SK-N-SH treated with all-trans-retinoic acid at 6 μM for 48 hours (cell line): ENCODE results near the gene XIRP2.

ENCODE experiments used
- CREB5 ChIP-seq: fragments of 250-450 bp; sonication (Bioruptor Pico); IDR thresholded peaks from 2 replicates; pipeline ENCODE4 v1.5.1; 2020; ENCODE audit warnings: low read depth, mild to moderate bottlenecking, moderate library complexity
- CSDC2 ChIP-seq: fragments of 250-450 bp; sonication (Bioruptor Pico); IDR thresholded peaks from 2 replicates; pipeline ENCODE4 v1.5.0; 2020; ENCODE audit warnings: mild to moderate bottlenecking, moderate library complexity
- CSRNP3 ChIP-seq: fragments of 250-450 bp; sonication (Bioruptor Pico); IDR thresholded peaks from 2 replicates; pipeline ENCODE4 v1.5.1; 2021; ENCODE audit warnings: mild to moderate bottlenecking, moderate library complexity
- ESRRG ChIP-seq: fragments of 250-450 bp; sonication (Bioruptor Pico); IDR thresholded peaks from 2 replicates; pipeline ENCODE4 v1.6.1; 2021; ENCODE audit warnings: mild to moderate bottlenecking
- ISL1 ChIP-seq: fragments of 250-450 bp; sonication (Bioruptor Pico); IDR thresholded peaks from 2 replicates; pipeline ENCODE4 v2.1.2; 2022; ENCODE audit warnings: mild to moderate bottlenecking, moderate library complexity
- POU6F1 ChIP-seq: fragments of 250-450 bp; sonication (Bioruptor Pico); IDR thresholded peaks from 2 replicates; pipeline ENCODE4 v1.8.0; 2021; ENCODE audit warnings: low read depth, mild to moderate bottlenecking, moderate library complexity, borderline replicate concordance
- PPARA ChIP-seq: fragments of 250-450 bp; sonication (Bioruptor Pico); IDR thresholded peaks from 2 replicates; pipeline ENCODE4 v1.5.0; 2020; ENCODE audit warnings: mild to moderate bottlenecking, borderline replicate concordance
- TOX ChIP-seq: fragments of 250-450 bp; sonication (Bioruptor Pico); IDR thresholded peaks from 2 replicates; pipeline ENCODE4 v1.8.0; 2021; ENCODE audit warnings: mild to moderate bottlenecking, moderate library complexity, borderline replicate concordance
- TSHZ2 ChIP-seq: fragments of 250-450 bp; sonication (Bioruptor Pico); IDR thresholded peaks from 2 replicates; pipeline ENCODE4 v1.5.0; 2020; ENCODE audit warnings: mild to moderate bottlenecking, moderate library complexity
- ZC3H10 ChIP-seq: fragments of 250-450 bp; sonication (Bioruptor Pico); IDR thresholded peaks from 2 replicates; pipeline ENCODE4 v1.5.1; 2021; ENCODE audit warnings: mild to moderate bottlenecking, moderate library complexity
- ZFP3 ChIP-seq: fragments of 250-450 bp; sonication (Bioruptor Pico); IDR thresholded peaks from 2 replicates; pipeline ENCODE4 v1.5.0; 2020; ENCODE audit warnings: mild to moderate bottlenecking, moderate library complexity
- ZFP30 ChIP-seq: fragments of 450-650 bp; formaldehyde crosslinking; IDR thresholded peaks from 2 replicates; pipeline ENCODE4 v1.5.0; 2022; ENCODE audit warnings: mild to moderate bottlenecking, moderate library complexity
- ZNF565 ChIP-seq: fragments of 450-650 bp; formaldehyde crosslinking; conservative IDR thresholded peaks from 2 replicates; pipeline ENCODE4 v1.5.0; 2020; ENCODE audit warnings: low read depth, mild to moderate bottlenecking, moderate library complexity
- ZNF8 ChIP-seq: fragments of 450-650 bp; formaldehyde crosslinking; IDR thresholded peaks from 2 replicates; pipeline ENCODE4 v1.5.0; 2020; ENCODE audit warnings: mild to moderate bottlenecking, moderate library complexity

- TF ChIP-seq POU6F1: no peak
- no peak for TF ChIP-seq ZFP30 (CRISPR knock-in tag)
- no peak for TF ChIP-seq CSRNP3 (CRISPR knock-in tag)
- TF ChIP-seq ZNF8 (CRISPR knock-in tag): no peak
- TF ChIP-seq CREB5: no peak
- no peak for TF ChIP-seq PPARA (CRISPR knock-in tag)
- no peak for TF ChIP-seq ZNF565 (CRISPR knock-in tag)
- TF ChIP-seq ESRRG (CRISPR knock-in tag): no peak
- peak; percentile 52 for TF ChIP-seq ISL1 (CRISPR knock-in tag)
- TF ChIP-seq TOX (CRISPR knock-in tag): no peak
- no peak for TF ChIP-seq ZFP3
- TF ChIP-seq CSDC2: no peak
- no peak for TF ChIP-seq ZC3H10 (CRISPR knock-in tag)
- no peak for TF ChIP-seq TSHZ2 (CRISPR knock-in tag)
These were observed 303.3 kb downstream of the XIRP2 start for GRCh38 chr2:167191588-167191987.
